ENCODE results near the gene PROCA1.
A peak's percentile ranks its signal among the peaks of the same experiment; 100 is the strongest.

DNA sequence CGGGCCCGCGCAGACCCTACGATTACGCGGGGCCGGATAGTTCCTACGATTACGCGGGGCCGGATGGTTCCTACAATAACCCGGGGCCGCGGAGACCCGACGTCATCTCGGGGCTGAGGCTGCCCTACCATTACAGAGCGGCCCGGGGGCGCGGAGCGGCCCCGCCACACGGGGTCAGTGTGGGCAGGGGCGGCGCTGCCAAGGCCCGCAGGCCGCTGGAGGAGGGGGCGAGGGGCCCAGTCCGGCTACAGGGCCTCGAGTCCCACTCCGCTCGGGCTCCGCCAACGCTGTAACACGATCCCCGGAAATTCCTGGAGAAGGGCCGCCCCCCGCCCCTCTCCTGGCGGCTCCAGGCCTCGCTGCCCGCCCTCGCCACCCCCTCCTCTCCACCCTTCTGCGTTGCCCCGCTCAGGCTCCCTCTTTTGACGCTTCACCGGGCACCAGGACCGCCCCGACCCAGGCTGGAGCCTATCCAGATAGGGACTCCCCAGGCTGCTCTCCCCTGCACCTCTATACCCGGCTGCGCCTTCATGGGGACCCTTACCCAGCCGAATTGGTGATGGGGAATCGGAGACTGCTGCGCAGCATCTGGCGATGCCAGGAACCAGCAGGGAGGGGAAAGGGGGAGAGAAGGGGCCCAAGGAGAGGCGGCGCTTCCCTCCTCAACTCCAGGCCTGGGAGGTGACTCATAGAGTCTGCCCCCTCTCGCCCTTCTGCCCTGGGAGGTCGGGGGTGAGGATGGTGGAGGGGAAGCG, 6.1 kb upstream of the PROCA1 start, which contains the start of gene RAB34:
- TF ChIP-seq, protein P1, sequence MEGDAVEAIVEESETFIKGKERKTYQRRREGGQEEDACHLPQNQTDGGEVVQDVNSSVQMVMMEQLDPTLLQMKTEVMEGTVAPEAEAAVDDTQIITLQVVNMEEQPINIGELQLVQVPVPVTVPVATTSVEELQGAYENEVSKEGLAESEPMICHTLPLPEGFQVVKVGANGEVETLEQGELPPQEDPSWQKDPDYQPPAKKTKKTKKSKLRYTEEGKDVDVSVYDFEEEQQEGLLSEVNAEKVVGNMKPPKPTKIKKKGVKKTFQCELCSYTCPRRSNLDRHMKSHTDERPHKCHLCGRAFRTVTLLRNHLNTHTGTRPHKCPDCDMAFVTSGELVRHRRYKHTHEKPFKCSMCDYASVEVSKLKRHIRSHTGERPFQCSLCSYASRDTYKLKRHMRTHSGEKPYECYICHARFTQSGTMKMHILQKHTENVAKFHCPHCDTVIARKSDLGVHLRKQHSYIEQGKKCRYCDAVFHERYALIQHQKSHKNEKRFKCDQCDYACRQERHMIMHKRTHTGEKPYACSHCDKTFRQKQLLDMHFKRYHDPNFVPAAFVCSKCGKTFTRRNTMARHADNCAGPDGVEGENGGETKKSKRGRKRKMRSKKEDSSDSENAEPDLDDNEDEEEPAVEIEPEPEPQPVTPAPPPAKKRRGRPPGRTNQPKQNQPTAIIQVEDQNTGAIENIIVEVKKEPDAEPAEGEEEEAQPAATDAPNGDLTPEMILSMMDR (IDR thresholded peaks at IDR 0.05), result peak in 2 of 4 experiments; percentile 15 to 41
- peak in 1 of 2 donors; percentile 71 for TF ChIP-seq POLR2A (IDR thresholded peaks at IDR 0.05)
